K562 (cell line): ENCODE data around the gene ARHGAP42.

ENCODE experiments used
- CTCF ChIP-seq, 3 experiments: IDR thresholded peaks in 2 of 3; conservative IDR thresholded peaks in 1 of 3; 2 replicates each; pipeline ENCODE4 v1.5.1; 2011 to 2012; ENCODE audit warnings: low read length in 3 of 3, mild to moderate bottlenecking in 3 of 3, control low read depth in 2 of 3, improper control_type of control experiment in 1 of 3, inconsistent platforms in 1 of 3, low read depth in 1 of 3, mixed read lengths in 1 of 3, moderate library complexity in 1 of 3; ENCODE audit not compliant: insufficient read depth in 2 of 3
- FOXO4 ChIP-seq: fragments of 450-650 bp; formaldehyde crosslinking; IDR thresholded peaks from 2 replicates; pipeline ENCODE4 v1.4.0; 2020; ENCODE audit warnings: mild to moderate bottlenecking, moderate library complexity
- HMG20B ChIP-seq: fragments of 250-450 bp; sonication (Bioruptor Pico); IDR thresholded peaks from 2 replicates; pipeline ENCODE4 v1.5.0; 2021; ENCODE audit warnings: mild to moderate bottlenecking
- IFI16 ChIP-seq: fragments of 250-450 bp; sonication (Bioruptor Pico); IDR thresholded peaks from 2 replicates; pipeline ENCODE4 v2.1.2; 2022; ENCODE audit warnings: mild to moderate bottlenecking, inconsistent platforms
- TEAD4 ChIP-seq, 2 experiments: sonication (generic) in 1 of 2; formaldehyde crosslinking in 1 of 2; IDR thresholded peaks; 2 replicates each; pipeline versions ENCODE4 v1.6.1 to v1.8.0; 2012 to 2022; ENCODE audit warnings: borderline replicate concordance in 1 of 2, inconsistent platforms in 1 of 2, low read length in 1 of 2, mild to moderate bottlenecking in 1 of 2, missing genetic modification reagents in 1 of 2
- ZNF347 ChIP-seq: fragments of 450-650 bp; formaldehyde crosslinking; IDR thresholded peaks from 2 replicates; pipeline ENCODE4 v1.4.0; 2020; ENCODE audit warnings: low read depth, mild to moderate bottlenecking, moderate library complexity
- ZZZ3 ChIP-seq: fragments of 450-650 bp; IDR thresholded peaks from 2 replicates; pipeline ENCODE4 v1.6.1; 2016; ENCODE audit warnings: antibody characterized with exemption, mild to moderate bottlenecking, moderate library complexity

- TF ChIP-seq FOXO4, result no peak
- no peak for TF ChIP-seq TEAD4 (IDR thresholded peaks at IDR 0.05; ENCODE audit: low read length)
- no peak for TF ChIP-seq TEAD4 (CRISPR knock-in tag; IDR thresholded peaks at IDR 0.05; ENCODE audit: borderline replicate concordance)
- TF ChIP-seq HMG20B, result no peak
- TF ChIP-seq CTCF (IDR thresholded peaks at IDR 0.05 in 2 of 3, conservative IDR thresholded peaks at IDR 0.05 in 1 of 3; ENCODE audit: insufficient read depth in 2 of 3, low read depth in 1 of 3, low read length in 3 of 3), result no peak
- TF ChIP-seq ZNF347 (CRISPR knock-in tag), result no peak
- no peak for TF ChIP-seq IFI16 (CRISPR knock-in tag)
- no peak for TF ChIP-seq ZZZ3
Measured at GRCh38 chr11:100719362-100719761, 32.3 kb downstream of the ARHGAP42 start.
